HG03095 (cell line): ENCODE results near the gene FAM98C.

Experiments used
- ATAC-seq: cut with Tn5 transposase; IDR thresholded peaks from one replicate; pipeline ENCODE4 v1.9.1; 2021; ENCODE audit warnings: moderate library complexity; ENCODE audit not compliant: unreplicated experiment

FAM98C gene

GRCh38 chr19:38377052-38377451 is 25.8 kb upstream of the FAM98C start:
- no peak for ATAC-seq

- no peak for ATAC-seq
Observed at GRCh38 chr19:38378866-38379265, 24.0 kb upstream of the FAM98C start.

- ATAC-seq: no peak
Observed at GRCh38 chr19:38381138-38381537, 21.8 kb upstream of the FAM98C start.

GRCh38 chr19:38383184-38383583 is 19.7 kb upstream of the FAM98C start:
- ATAC-seq: no peak

GRCh38 chr19:38383743-38384142 is 19.1 kb upstream of the FAM98C start:
- no peak for ATAC-seq

DNA sequence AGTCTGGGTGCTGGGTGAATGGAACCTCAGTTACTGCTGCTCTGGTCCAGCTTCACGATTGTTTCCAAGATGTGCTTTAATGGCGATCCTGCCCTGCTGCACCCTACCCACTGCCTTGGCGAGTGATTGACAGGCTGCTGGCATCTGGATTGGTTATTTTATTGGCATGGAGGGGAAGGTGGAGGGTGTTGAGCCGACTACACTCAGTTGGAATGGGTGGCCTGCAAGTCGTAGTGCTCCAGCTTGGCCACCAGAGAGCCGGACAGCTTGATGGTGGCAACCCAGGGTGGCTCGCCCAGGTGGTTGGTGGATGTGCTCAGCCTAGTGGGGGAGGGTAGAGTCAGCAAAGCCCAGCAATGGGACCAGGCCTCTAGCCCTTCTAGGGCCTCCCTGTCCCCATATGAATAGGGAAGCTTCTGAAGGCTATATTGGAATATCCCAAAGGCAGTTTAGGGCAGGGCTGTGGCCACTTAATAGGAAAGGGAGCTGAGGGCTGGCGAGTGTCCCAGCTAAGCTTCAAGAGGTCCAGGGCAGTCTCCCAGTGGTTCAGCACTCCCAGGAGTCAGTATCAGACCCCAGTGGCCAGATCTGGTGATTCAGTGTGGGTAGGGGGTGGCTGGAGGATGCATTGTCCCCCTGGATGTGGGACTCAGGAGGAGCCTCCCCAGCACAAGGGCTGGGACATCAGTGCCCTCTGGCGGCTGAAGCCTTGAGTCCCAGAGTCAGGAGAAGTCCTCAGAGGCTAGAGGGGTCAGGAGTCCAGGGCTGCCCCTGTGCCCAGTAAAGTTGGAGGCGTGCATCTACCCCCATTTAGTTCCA is 18.5 kb upstream of the FAM98C start:
- no peak for ATAC-seq

DNA sequence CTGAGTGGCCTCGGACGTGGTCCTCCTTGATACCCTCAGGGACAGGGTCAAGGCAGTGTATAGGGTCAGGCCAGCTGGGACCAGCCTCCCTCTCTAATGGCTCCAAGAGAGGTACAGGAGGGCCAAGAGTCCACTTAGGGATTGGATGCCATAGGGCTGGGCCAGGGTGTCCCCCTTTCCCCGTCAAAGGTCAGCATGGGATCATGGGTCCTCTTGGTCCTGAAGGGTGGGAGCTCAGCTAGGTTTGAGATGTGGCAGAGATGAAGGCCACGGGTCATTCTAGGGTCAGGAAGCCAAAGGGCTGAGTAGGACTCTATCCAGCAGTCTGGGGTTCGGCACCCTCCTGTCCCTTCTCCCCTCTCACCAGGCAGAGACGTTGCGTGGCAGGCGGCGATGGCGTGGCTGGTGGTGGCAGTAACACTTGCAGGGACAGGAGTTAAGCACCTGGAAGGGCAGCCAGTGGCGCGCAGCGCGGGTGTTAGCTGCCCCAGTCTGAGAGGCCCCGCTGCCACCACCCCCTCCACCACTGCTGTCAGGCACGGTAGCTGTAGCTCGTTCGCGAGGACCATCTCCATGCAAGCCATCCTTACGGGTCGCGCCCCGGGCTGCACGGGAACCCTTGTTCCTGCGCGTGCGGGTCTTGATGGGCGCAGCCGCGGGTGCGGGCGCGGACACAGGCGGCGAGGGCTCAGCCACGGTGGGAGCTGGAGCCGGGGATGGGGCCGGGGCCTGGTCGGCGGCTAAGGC is 17.7 kb upstream of the FAM98C start:
- ATAC-seq: no peak

DNA sequence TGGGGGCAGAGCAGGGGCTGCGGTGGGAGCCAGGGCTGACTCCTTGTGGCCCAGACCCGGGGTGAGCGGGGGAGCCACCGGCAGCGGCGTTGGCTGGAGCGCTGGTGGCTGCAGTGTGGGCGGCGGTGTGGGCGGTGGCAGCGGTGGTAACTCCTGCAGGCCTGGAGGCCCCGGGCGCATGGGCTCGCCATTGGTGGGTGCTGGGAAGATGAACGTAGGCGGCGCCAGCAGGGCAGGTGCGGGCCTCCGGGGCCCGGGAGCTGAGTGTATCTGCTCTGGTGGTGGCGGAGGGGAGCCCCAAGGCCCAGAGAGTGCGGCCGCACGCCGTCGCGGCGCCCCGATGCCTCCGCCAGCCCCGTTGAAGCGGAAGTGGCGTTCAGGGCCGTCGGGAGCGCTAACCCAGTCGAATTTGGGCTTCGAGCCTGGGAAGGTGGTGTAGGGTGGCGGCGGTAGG is 17.1 kb upstream of the FAM98C start:
- ATAC-seq: no peak

DNA sequence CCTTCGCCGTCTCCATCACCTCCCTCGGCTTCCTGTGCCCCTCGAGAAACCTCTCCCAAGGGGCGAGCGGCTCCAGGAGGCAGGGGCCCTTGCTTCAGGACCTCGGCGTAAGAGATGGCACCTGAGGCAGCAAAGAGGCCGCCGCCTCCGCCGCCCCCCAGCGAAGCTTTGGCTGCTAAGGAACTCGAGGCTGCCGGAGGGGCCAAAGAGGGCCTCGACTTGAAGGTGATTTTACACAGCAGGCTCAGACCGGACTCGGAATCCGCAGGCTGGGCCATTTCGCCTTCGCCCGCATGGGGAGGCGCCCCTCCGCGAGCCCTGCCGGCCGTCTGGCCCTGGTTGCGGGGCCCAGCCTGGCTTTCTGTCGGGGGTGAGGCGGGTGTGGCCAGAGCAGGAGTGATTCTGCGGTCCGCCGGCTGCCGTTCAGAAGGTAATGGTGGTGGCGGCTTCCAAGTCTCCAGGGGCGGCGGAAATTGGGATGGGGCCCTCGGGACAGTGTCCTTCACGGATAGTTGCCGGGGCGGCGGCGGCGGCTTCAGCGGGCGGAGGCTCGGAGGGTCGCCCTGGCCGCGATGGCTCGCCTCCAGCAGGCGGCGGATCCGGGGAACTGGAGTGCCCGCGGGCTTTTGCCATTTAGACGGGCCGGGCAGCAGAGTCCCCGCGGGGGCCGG is 16.5 kb upstream of the FAM98C start:
- no peak for ATAC-seq

- ATAC-seq: no peak
Observed at GRCh38 chr19:38386971-38387549, 15.8 kb upstream of the FAM98C start.

DNA sequence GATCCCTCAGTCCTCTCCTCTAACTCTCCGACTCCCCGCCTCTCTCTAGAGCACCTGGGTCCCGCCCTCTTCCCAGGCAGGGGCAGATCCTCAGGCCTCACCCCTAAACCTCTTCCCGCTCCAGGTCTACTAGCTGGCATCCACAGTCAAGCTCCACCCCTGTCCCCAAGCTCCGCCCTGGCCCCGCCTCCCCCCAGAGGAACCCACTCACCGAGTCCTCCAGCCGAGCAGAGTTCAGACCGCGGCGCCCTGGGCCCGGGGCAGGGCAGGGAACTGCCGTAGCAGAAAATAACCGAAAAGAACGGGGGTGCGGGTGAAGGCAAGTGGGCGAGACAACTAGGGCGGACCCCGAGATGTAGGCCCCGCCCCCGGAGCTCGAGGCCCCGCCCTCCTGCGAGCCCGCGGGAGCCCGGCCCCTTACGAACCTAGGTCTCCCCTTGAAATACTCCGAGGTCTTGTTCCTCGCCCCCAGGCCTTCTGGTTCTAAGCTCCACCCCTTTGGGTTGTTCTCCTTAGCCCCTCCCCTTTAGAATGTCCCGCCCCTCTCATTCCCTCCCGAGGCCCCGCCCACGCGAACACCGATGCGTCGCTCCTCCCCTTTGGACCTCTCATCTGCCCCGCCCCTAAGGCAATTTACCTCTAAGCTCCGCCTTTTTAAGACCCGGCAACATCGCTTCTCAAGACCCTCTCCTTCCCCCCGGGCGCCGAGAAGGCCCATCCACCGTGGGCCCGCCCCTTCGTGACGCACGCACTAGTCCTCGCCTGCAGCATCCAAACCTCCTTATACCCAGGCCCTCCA is 15.1 kb upstream of the FAM98C start, which contains the start of gene GGN:
Gene GGN, minus strand, starts transcription at position 485 of the 799 bp plus-strand sequence. CDS start 773 bp downstream, outside the sequence.
- ATAC-seq: no peak

GRCh38 chr19:38388349-38389100 is 14.4 kb upstream of the FAM98C start, which contains the start of gene SPRED3:
SPRED3 (plus strand) TSS chr19:38388697; CDS start chr19:38390303, 1,606 bp downstream.
- ATAC-seq: no peak

- ATAC-seq: no peak
Observed at GRCh38 chr19:38389101-38389925, 13.6 kb upstream of the FAM98C start.

GRCh38 chr19:38389957-38390924 is 12.7 kb upstream of the FAM98C start:
- ATAC-seq: no peak

GRCh38 chr19:38391911-38392464 is 10.9 kb upstream of the FAM98C start:
- no peak for ATAC-seq

DNA sequence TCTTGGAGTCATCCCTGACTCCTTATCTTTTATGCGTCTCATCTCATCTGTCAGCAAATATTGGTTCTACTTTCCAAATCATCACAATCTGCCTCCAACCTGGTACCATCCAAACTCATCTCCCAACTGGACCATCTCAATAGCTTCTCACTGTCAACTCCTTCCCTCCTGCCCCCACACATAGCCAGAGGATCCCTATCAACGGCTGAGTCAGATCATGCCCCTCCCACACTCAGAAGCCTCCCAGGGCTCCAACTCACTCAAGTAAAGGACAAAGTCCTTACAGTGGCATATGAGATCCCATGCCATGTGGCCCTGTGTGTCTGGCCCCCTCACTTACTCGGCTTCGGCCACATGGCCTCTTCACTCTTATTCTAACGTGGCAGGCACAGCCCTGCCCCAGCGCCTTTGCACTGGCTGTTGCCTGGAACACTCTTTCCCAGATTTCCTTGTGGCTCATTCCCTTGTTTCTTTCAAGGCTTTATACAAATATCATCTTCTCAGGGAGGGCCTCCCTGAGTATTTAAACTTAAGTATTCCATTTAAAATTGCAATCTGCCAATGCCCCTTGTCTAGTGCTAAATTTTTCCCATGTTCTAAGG is 10.1 kb upstream of the FAM98C start:
- no peak for ATAC-seq

DNA sequence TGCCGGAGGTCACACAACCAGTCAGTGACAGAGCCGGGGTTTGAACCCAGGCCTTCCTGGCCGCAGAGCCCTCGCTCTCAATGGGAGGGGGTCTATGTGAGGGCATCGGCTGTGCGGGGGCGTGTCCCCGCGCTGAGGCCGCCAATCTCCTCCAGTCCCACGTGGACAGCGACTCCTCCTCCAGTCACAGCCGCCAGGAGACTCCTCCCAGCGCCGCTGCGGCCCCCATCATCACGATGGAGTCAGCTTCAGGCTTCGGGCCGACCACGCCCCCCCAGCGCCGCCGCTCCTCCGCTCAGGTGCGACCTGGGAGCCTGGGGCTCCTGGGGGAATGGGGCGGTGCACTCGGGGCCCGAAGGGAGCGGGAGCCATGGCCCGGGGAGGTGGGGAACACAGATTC is 8.4 kb upstream of the FAM98C start:
- no peak for ATAC-seq
